Keratinocyte (primary cell): ENCODE measurements around the gene KLHDC4.

Experiments used
- CTCF ChIP-seq, 3 experiments: IDR thresholded peaks in 1 of 3; conservative IDR thresholded peaks in 1 of 3; optimal IDR thresholded peaks in 1 of 3; 2 replicates in 2 of 3; 3 replicates in 1 of 3; pipeline versions ENCODE3 to v1.5.1; 2011; ENCODE audit warnings: low read length in 3 of 3, mild to moderate bottlenecking in 3 of 3, moderate library complexity in 2 of 3, control low read depth in 1 of 3, inconsistent platforms in 1 of 3; ENCODE audit not compliant: insufficient read depth in 2 of 3; ENCODE audit errors: extremely low read depth in 1 of 3
- EZH2 ChIP-seq: IDR thresholded peaks from one replicate; pipeline ENCODE4 v1.6.1; 2012; ENCODE audit warnings: inconsistent platforms, mild to moderate bottlenecking, low read length, moderate library complexity

- TF ChIP-seq CTCF (optimal IDR thresholded peaks at IDR 0.05 in 1 of 3, IDR thresholded peaks at IDR 0.05 in 1 of 3, conservative IDR thresholded peaks at IDR 0.05 in 1 of 3; ENCODE audit: extremely low read depth in 1 of 3, insufficient read depth in 2 of 3, low read length in 3 of 3) (no peak), EZH2 (no peak)
Measured at GRCh38 chr16:87700406-87701077, 65.2 kb downstream of the KLHDC4 start.
